ENCODE results near the gene AGR3.

AGR3 gene

GRCh38 chr7:16810573-16810972 is 71.2 kb downstream of the AGR3 start:
- H3K4me2 ChIP-seq, result no peak overlapping the region

DNA sequence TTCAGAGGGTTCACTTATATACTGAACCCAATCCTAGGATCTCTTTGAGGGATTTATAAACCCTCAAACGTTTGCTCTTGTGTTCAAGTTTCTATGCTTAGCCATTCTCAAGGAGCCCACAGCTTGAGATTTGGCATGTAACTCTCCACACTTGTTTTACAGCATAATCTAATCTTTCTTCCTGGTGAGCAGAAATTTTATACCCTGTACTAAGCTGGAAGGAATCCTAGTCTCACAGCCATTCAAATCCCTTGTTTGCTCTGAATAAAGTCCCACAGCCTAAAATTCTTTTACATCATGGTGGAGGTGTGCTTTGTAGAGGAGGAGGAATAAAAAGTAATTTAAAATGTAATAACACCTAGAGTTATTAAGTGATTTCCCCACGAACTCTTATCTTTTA is 71.7 kb downstream of the AGR3 start:
- Histone ChIP-seq H3K4me1 (peaks cover 0 to 15% (median 0%) of the 10 kb centered on the region in 10 experiments; a peak in 5 of 20 replicates), H3K9me3 (replicated peaks in 1 of 11) (no peaks in the 10 kb centered on the region), H4K20me1 (no peaks in the 10 kb centered on the region), H3K4me2 (no peak overlapping the region), H3K4me3 (no peak overlapping the region), H3K27me3 (no peaks in the 10 kb centered on the region), H3K9ac (no peak overlapping the region), H3K27ac (no peak overlapping the region), H3K36me3 (no peaks in the 10 kb centered on the region)
- TF ChIP-seq Cebpa-rat (IDR thresholded peaks at IDR 0.05), result no peak

More at GRCh38 chr7:16810573-16810972, 71.2 kb downstream of the AGR3 start:
- Histone ChIP-seq H4K20me1 (no peaks in the 10 kb centered on the region), H3K36me3 (no peaks in the 10 kb centered on the region), H3K4me1 (peaks cover 0 to 15% (median 0%) of the 10 kb centered on the region in 10 experiments; a peak in 5 of 20 replicates), H3K9ac (no peak overlapping the region), H3K4me3 (no peak overlapping the region), H3K27ac (no peak overlapping the region), H3K27me3 (no peaks in the 10 kb centered on the region), H3K9me3 (replicated peaks in 1 of 11) (no peaks in the 10 kb centered on the region)
- no peak for TF ChIP-seq Cebpa-rat (IDR thresholded peaks at IDR 0.05)

All from BLaER1 treated with 17β-estradiol and CSF1 and Interleukin-3, amounts not matched to agents 10 nM and 100 nM (cell line).